Right lobe of liver (tissue), 6 donors: ENCODE measurements around the gene PCGF1. TPM values are rescaled to one million over a fixed set of nuclear protein-coding genes. Genes with fewer than 3 reads are reported as not detected.

ENCODE experiments used
- ATAC-seq, 4 donors: fragments of 200-7000 bp; cut with Tn5 transposase; one replicate each; pipeline ENCODE4 v1.9.1; 2020; ENCODE audit warnings: mild to moderate bottlenecking in 4 of 4, moderate library complexity in 4 of 4
- DNase-seq, 3 donors: peaks; one replicate each; pipeline ENCODE4 v3.0.0-alpha.2; 2020
- H3K27ac ChIP-seq, 3 donors: fragments of 200-600 bp; one replicate each; pipeline ENCODE4 v1.8.0; 2022
- H3K27me3 ChIP-seq, 2 donors: fragments of 200-600 bp; one replicate each; pipeline ENCODE4 v1.8.0; 2022
- H3K36me3 ChIP-seq, 4 donors: fragments of 200-600 bp; sonication (generic) in 1 of 4; one replicate each; pipeline versions ENCODE4 v1.5.1 to v1.8.0; 2017 to 2022; ENCODE audit warnings: control low read depth in 1 of 4
- H3K4me1 ChIP-seq, 4 donors: fragments of 200-600 bp; sonication (generic) in 1 of 4; one replicate each; pipeline versions ENCODE4 v1.5.1 to v1.8.0; 2017 to 2022; ENCODE audit warnings: control low read depth in 1 of 4
- H3K4me3 ChIP-seq, 3 donors: fragments of 200-600 bp; one replicate each; pipeline ENCODE4 v1.8.0; 2022
- H3K9me3 ChIP-seq, 4 donors: fragments of 200-600 bp; sonication (generic) in 1 of 4; one replicate each; pipeline versions ENCODE4 v1.5.1 to v1.8.0; 2017 to 2022; ENCODE audit warnings: control low read depth in 1 of 4
- CTCF ChIP-seq, 4 donors: fragments of 200-600 bp in 3 of 4; fragments of 450-650 bp in 1 of 4; IDR thresholded peaks; one replicate each; pipeline versions ENCODE4 v1.5.1 to v1.8.0; 2016 to 2022; ENCODE audit warnings: antibody characterized with exemption in 4 of 4, mild to moderate bottlenecking in 2 of 4
- POLR2A ChIP-seq: fragments of 450-650 bp; IDR thresholded peaks from one replicate; pipeline ENCODE4 v1.6.1; 2017; ENCODE audit warnings: antibody characterized with exemption, mild to moderate bottlenecking
- WGBS: methylation state at CpG from one replicate; pipeline ENCODE4 v1.1.6; 2018; ENCODE audit warnings: low coverage, low lambda C conversion rate; ENCODE audit not compliant: insufficient coverage; ENCODE audit errors: missing lambda C conversion rate; 5-methylcytosine and 5-hydroxymethylcytosine counted together
- intact Hi-C, 2 donors: fragments of 100-400 bp; cut with DNase I; formaldehyde crosslinking; loops; one replicate each; pipeline versions ENCODE4 v1.11.2 to v1.14.1; 2022
- total RNA-seq, 6 experiments: library from RNA; depleted of rRNA in 2 of 6; stranded (reverse); fragments of >200 nt in 2 of 6; fragmentation: NEBNext Ultra II Directional in 3 of 6; extraction: Animal tissue kit (Norgen Biotek cat#: 25700) in 3 of 6; gene quantifications; one replicate each; pipeline versions ENCODE4 v1.1.0 to v1.2.4, GENCODE V29; 2016 to 2023
- donor health status: DM: no; HTN: yes; CAD: no.
- donor health status: DM: no; HTN: no; CAD: no.
- donor health status: DM: no; HTN: no; CAD: no.
- donor health status: DM: no; HTN: yes; CAD: no.
- donor health status: DM: no; HTN: yes; CAD: no.

The PCGF1 gene
- total RNA-seq, 6 experiments from 2014 or later = 9.6 to 17.5 (median 13.3) TPM

- Histone ChIP-seq H3K36me3 (peaks cover 0 to 16% (median 2%) of the 10 kb centered on the region in 4 donors), H3K9me3 (no peaks in the 10 kb centered on the region), H3K4me3 (peak within 1 kb of the TSS; percentile 93 to 99 (median 97)), H3K27ac (peak within 1 kb of the TSS; percentile 71 to 84 (median 80)), H3K4me1 (peaks cover 0 to 48% (median 16%) of the 10 kb centered on the region in 4 donors), H3K27me3 (no peaks in the 10 kb centered on the region)
- peak; percentile 92 to 95 (median 93) for ATAC-seq
- intact Hi-C loops = no loop called here
- WGBS = under 1% methylated on average over 35 of the region's 50 CpGs
- TF ChIP-seq CTCF (IDR thresholded peaks at IDR 0.05) (peak; percentile 88 to 92 (median 90)), POLR2A (peak; percentile 57)
- peak; percentile 95 to 97 (median 96) for DNase-seq
These were observed 24.5 kb downstream of the PCGF1 start, which contains the start of the genes CCDC142 and TTC31 for GRCh38 chr2:74482801-74483674. Gene CCDC142, minus strand, starts transcription at chr2:74482998. Its CDS starts 161 bp downstream, at chr2:74482837. Gene TTC31, plus strand, starts transcription at chr2:74483081. Its CDS starts 15 bp downstream, at chr2:74483096.

- H3K4me3 ChIP-seq = peak overlapping the region; percentile 93 to 99 (median 97)
- no peaks in the 10 kb centered on the region for H3K27me3 ChIP-seq
- DNase-seq = peak in 1 of 3 donors; percentile 52
- H3K9me3 ChIP-seq = no peaks in the 10 kb centered on the region
- TF ChIP-seq POLR2A = no peak
- no peak for TF ChIP-seq CTCF (IDR thresholded peaks at IDR 0.05)
- peak overlapping the region; percentile 71 to 84 (median 80) for H3K27ac ChIP-seq
- H3K4me1 ChIP-seq = peaks cover 0 to 46% (median 13%) of the 10 kb centered on the region in 4 donors
- intact Hi-C loops = no loop called here
- ATAC-seq = peak; percentile 52 to 65 (median 59)
- H3K36me3 ChIP-seq = peaks cover 0 to 16% (median 2%) of the 10 kb centered on the region in 4 donors
- WGBS = 4% methylated on average over 8 of the region's 80 CpGs
These were observed 25.3 kb downstream of the PCGF1 start for GRCh38 chr2:74481961-74482800.

- TF ChIP-seq CTCF (IDR thresholded peaks at IDR 0.05) (no peak), POLR2A (no peak)
- H3K4me3 ChIP-seq = peak overlapping the region; percentile 93 to 99 (median 97)
- H3K27ac ChIP-seq = no peak overlapping the region
- no peaks in the 10 kb centered on the region for H3K27me3 ChIP-seq
- DNase-seq = no peak
- H3K9me3 ChIP-seq = no peaks in the 10 kb centered on the region
- ATAC-seq = no peak
- H3K36me3 ChIP-seq = peaks cover 0 to 16% (median 2%) of the 10 kb centered on the region in 4 donors
- intact Hi-C loops = no loop called here
- 38% methylated on average over 1 of the region's 3 CpGs for WGBS
- H3K4me1 ChIP-seq = peaks cover 0 to 46% (median 10%) of the 10 kb centered on the region in 4 donors
These were observed 26.1 kb downstream of the PCGF1 start for GRCh38 chr2:74481431-74481830.

GRCh38 chr2:74474899-74475298, 32.6 kb downstream of the PCGF1 start:
- intact Hi-C loops = no loop called here
- TF ChIP-seq POLR2A (no peak), CTCF (IDR thresholded peaks at IDR 0.05) (peak in 2 of 4 donors; percentile 9)

More at GRCh38 chr2:74474899-74475298, 32.6 kb downstream of the PCGF1 start:
- DNase-seq (no peak), ATAC-seq (no peak)
- peaks cover 0 to 29% (median 5%) of the 10 kb centered on the region in 4 donors for H3K4me1 ChIP-seq
- no peaks in the 10 kb centered on the region for H3K27me3 ChIP-seq
- WGBS = no CpG with 5 or more reads among the region's 5 CpGs
- H3K27ac ChIP-seq = no peak overlapping the region
- peaks cover 0 to 20% (median 5%) of the 10 kb centered on the region in 4 donors for H3K36me3 ChIP-seq
- H3K4me3 ChIP-seq = no peak overlapping the region
- H3K9me3 ChIP-seq = no peaks in the 10 kb centered on the region
